ENCODE results near the gene NPSR1.
A peak's percentile ranks its signal among the peaks of the same experiment; 100 is the strongest.
"Not testable (repeated sequence)": the region's sequence is repeated elsewhere in the genome, so short reads cannot be mapped to it uniquely, and the experiment has no call there.

Gene NPSR1, protein sequence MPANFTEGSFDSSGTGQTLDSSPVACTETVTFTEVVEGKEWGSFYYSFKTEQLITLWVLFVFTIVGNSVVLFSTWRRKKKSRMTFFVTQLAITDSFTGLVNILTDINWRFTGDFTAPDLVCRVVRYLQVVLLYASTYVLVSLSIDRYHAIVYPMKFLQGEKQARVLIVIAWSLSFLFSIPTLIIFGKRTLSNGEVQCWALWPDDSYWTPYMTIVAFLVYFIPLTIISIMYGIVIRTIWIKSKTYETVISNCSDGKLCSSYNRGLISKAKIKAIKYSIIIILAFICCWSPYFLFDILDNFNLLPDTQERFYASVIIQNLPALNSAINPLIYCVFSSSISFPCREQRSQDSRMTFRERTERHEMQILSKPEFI

DNA sequence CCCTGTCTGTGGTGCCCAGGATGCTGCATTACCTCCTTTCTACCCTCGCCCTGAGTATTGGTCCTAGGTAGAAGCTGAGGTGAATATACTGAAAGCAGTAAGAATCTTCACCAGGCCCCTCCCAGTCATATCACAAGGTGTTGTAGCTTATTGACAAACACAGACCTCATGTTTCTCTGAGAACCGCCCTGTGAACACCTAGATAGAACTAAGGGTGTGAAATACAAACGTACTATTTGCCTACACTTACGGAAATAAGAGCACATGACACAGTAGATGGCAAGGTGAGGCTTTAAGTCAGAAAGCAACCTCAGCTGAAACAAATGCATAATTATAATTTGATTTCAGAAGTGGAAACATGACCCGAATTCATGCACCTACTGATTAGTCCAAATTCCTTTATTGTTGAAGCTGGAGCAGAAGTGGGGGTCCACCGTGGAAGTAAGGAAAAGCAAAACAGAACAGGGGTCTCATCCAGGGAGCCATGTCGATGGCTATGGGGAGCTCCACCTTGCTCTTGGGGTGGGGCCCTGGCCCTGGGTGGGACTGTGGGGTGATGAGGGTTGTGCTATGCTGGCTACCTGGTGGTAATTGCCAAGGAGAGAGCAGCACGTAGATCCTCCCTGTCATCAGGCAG, at the start of gene NPSR1:
Gene NPSR1 (plus strand): TSS at position 587 of the 637 bp plus-strand sequence. CDS start 195 bp downstream, outside the sequence.
- H3K36me3 ChIP-seq (ENCODE audit: control insufficient read depth, insufficient read depth, low read length, severe bottlenecking) = no peaks in the 10 kb centered on the region
- H3K4me3 ChIP-seq (ENCODE audit: low read length) = no peak within 1 kb of the TSS
- DNase-seq (ENCODE audit: low read depth) = no peak
- H3K4me1 ChIP-seq (ENCODE audit: control insufficient read depth, insufficient read depth, low read length) = peaks cover 5% of the 10 kb centered on the region
- no peak within 1 kb of the TSS for H3K9ac ChIP-seq (ENCODE audit: low read length)
- H3K9me3 ChIP-seq (ENCODE audit: control insufficient read depth, low read length) = no peaks in the 10 kb centered on the region
- peaks cover 12% of the 10 kb centered on the region for H3K27me3 ChIP-seq (replicated peaks; ENCODE audit: control insufficient read depth, insufficient read depth, low read length)

DNA sequence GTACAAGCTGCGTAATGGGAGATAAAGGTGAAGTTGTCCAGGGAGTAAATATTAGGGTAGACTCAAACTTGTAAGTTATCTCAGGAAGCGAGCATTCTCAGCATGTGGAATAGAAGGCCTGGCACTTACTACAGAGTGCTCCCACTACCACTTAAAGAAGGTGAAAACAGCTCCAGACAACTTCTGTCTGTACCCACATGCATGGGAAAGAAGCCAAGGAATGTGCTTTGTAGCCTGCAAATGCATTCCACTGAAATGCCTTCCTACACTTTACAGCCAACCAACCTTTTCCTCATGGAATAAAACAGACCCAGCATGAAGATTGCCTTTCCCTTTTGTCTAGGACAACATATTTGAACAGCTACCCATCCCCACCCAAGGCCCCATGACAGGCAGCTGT, 45.4 kb upstream of the NPSR1 start:
- no peaks in the 10 kb centered on the region for H3K4me1 ChIP-seq (ENCODE audit: control insufficient read depth, insufficient read depth, low read length)
- DNase-seq (ENCODE audit: low read depth) = peak; percentile 25
- H3K27me3 ChIP-seq (replicated peaks; ENCODE audit: control insufficient read depth, insufficient read depth, low read length) = no peaks in the 10 kb centered on the region
- H3K9ac ChIP-seq (ENCODE audit: low read length) = no peak overlapping the region
- H3K9me3 ChIP-seq (ENCODE audit: control insufficient read depth, low read length) = peaks cover 7% of the 10 kb centered on the region
- H3K4me3 ChIP-seq (ENCODE audit: low read length) = no peak overlapping the region
- H3K36me3 ChIP-seq (ENCODE audit: control insufficient read depth, insufficient read depth, low read length, severe bottlenecking) = no peaks in the 10 kb centered on the region

DNA sequence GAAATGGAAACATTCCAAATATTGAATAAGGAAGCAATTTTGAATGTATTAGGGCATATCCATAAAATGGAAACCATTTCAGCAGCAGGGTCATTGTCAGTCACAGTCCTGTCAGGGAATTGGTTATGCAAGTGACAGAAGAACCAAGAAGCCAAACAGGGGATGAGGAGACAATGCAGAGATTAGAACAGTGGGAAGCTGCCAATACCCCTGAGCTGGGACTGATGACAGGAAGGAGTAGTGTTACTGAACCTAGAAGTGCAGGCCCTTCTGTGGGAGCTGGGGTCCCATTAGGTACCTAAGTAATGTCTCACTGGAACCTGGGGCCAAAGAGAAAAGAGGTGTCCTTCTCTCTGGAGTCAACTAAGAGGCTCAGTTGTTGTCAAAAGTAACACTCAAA, 37.6 kb upstream of the NPSR1 start:
- no peaks in the 10 kb centered on the region for H3K36me3 ChIP-seq (ENCODE audit: control insufficient read depth, insufficient read depth, low read length, severe bottlenecking)
- H3K27me3 ChIP-seq (replicated peaks; ENCODE audit: control insufficient read depth, insufficient read depth, low read length) = no peaks in the 10 kb centered on the region
- no peak overlapping the region for H3K9ac ChIP-seq (ENCODE audit: low read length)
- no peak for DNase-seq (ENCODE audit: low read depth)
- no peaks in the 10 kb centered on the region for H3K4me1 ChIP-seq (ENCODE audit: control insufficient read depth, insufficient read depth, low read length)
- H3K4me3 ChIP-seq (ENCODE audit: low read length) = no peak overlapping the region
- H3K9me3 ChIP-seq (ENCODE audit: control insufficient read depth, low read length) = no peaks in the 10 kb centered on the region

DNA sequence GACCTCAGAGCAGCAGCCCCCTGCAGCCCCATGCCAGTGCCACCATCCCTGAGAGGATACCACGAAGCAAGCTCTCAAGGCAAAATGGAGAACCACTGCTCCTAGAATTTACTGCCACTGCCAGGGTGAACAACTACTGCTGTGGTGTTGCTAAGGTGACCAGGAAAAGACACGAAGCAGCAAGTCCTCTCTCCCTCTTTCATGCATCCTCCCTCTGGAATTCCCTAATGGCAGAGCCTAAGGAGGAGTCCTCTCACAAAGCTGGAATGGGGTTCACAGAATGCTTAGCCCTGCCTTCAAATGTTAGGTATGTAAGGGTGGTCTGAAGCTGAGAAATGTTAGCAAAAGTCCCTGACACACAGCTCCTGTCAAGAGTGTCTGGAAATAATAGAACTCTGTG, 35.8 kb upstream of the NPSR1 start:
- Histone ChIP-seq H3K4me3 (ENCODE audit: low read length) (no peak overlapping the region), H3K9me3 (ENCODE audit: control insufficient read depth, low read length) (no peaks in the 10 kb centered on the region), H3K27me3 (replicated peaks; ENCODE audit: control insufficient read depth, insufficient read depth, low read length) (no peaks in the 10 kb centered on the region), H3K9ac (ENCODE audit: low read length) (no peak overlapping the region), H3K4me1 (ENCODE audit: control insufficient read depth, insufficient read depth, low read length) (no peaks in the 10 kb centered on the region), H3K36me3 (ENCODE audit: control insufficient read depth, insufficient read depth, low read length, severe bottlenecking) (no peaks in the 10 kb centered on the region)
- DNase-seq (ENCODE audit: low read depth) = no peak

DNA sequence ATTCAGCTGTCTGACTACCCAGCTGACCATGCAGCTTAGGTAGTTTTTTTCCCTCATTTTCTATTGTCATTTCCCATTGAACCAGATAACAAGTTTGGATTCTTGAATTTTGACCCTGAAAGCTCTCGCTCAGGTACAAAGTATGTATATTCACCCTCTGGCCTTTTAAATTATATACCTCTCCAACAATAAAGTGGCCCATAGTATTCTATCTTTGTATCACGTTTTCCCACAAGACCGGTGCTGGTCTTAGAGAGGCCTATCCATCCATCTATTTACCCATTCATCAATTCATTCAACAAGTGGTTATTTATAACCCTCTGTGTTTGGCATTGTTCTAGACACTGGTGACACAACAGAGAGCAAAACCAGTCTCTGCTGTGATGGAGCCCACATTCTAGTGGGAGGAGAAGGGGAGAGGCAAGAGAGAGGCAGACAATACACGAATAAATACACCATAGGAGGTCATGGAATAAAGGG, 35.2 kb upstream of the NPSR1 start:
- Histone ChIP-seq H3K9me3 (ENCODE audit: control insufficient read depth, low read length) (no peaks in the 10 kb centered on the region), H3K27me3 (replicated peaks; ENCODE audit: control insufficient read depth, insufficient read depth, low read length) (no peaks in the 10 kb centered on the region), H3K4me1 (ENCODE audit: control insufficient read depth, insufficient read depth, low read length) (no peaks in the 10 kb centered on the region), H3K4me3 (ENCODE audit: low read length) (no peak overlapping the region), H3K36me3 (ENCODE audit: control insufficient read depth, insufficient read depth, low read length, severe bottlenecking) (no peaks in the 10 kb centered on the region), H3K9ac (ENCODE audit: low read length) (no peak overlapping the region)
- DNase-seq (ENCODE audit: low read depth) = no peak

DNA sequence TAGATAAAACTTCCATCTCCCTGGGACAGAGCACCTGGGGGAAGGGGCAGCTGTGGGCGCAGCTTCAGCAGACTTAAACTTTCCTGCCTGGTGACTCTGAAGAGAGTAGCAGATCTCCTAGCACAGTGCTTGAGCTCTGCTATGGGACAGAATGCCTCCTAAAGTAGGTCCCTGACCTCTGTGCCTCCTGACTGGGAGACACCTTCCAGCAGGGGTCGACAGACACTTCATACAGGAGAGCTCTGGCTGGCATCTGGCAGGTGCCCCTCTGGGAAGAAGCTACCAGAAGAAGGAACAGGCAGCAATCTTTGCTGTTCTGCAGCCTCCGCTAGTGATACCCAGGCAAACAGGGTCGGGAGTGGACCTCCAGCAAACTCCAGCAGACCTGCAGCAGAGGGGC, 29.4 kb upstream of the NPSR1 start:
- DNase-seq (ENCODE audit: low read depth); H3K9me3 ChIP-seq (ENCODE audit: control insufficient read depth, low read length); H3K4me3 ChIP-seq (ENCODE audit: low read length); H3K27me3 ChIP-seq (replicated peaks; ENCODE audit: control insufficient read depth, insufficient read depth, low read length); H3K9ac ChIP-seq (ENCODE audit: low read length); H3K4me1 ChIP-seq (ENCODE audit: control insufficient read depth, insufficient read depth, low read length); H3K36me3 ChIP-seq (ENCODE audit: control insufficient read depth, insufficient read depth, low read length, severe bottlenecking): not testable (repeated sequence)

DNA sequence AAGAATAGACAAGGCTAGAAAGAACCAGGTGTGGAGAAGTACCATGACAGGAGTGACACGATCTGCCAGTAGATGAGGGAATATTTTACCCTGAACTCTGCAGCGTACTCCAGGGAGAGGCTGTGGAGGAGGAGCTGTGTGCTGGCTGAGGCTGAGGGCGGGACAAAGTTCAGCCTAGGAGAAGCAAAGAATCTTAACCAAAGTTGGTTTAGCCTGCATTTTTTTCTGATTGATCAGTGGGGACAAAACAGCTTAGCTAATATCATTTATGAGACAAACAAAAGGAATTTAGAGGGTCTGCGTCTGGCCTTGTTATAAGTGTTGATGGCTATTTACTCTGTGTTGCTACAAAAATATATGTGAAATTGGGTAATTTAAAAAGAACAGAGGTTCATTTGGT, 5.2 kb upstream of the NPSR1 start:
- peaks cover 13% of the 10 kb centered on the region for H3K9me3 ChIP-seq (ENCODE audit: control insufficient read depth, low read length)
- H3K9ac ChIP-seq (ENCODE audit: low read length) = no peak overlapping the region
- no peaks in the 10 kb centered on the region for H3K36me3 ChIP-seq (ENCODE audit: control insufficient read depth, insufficient read depth, low read length, severe bottlenecking)
- H3K4me3 ChIP-seq (ENCODE audit: low read length) = no peak overlapping the region
- H3K27me3 ChIP-seq (replicated peaks; ENCODE audit: control insufficient read depth, insufficient read depth, low read length) = no peaks in the 10 kb centered on the region
- no peak for DNase-seq (ENCODE audit: low read depth)
- H3K4me1 ChIP-seq (ENCODE audit: control insufficient read depth, insufficient read depth, low read length) = peaks cover 8% of the 10 kb centered on the region

DNA sequence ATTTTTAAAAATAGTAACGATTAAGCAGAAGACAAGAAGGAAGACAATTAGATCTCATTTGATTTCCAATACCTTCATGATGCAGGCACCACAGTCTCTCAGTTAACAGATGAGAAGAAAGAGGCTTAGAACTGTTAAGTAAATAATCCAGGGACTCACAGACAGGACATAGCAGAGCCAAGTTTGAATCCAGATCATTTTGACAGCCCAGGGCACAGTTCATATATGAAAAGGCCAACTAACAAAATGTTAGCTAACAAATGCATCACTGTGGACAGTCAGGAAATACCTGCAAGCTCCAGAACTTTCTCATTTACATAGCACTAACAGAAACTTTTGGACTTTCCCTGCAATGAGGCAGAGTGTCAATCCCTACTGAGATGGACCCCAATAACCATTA, 4.2 kb upstream of the NPSR1 start:
- Histone ChIP-seq H3K9ac (ENCODE audit: low read length) (no peak overlapping the region), H3K4me3 (ENCODE audit: low read length) (no peak overlapping the region), H3K4me1 (ENCODE audit: control insufficient read depth, insufficient read depth, low read length) (peaks cover 8% of the 10 kb centered on the region), H3K36me3 (ENCODE audit: control insufficient read depth, insufficient read depth, low read length, severe bottlenecking) (no peaks in the 10 kb centered on the region), H3K9me3 (ENCODE audit: control insufficient read depth, low read length) (peaks cover 13% of the 10 kb centered on the region), H3K27me3 (replicated peaks; ENCODE audit: control insufficient read depth, insufficient read depth, low read length) (peaks cover 6% of the 10 kb centered on the region)
- no peak for DNase-seq (ENCODE audit: low read depth)

DNA sequence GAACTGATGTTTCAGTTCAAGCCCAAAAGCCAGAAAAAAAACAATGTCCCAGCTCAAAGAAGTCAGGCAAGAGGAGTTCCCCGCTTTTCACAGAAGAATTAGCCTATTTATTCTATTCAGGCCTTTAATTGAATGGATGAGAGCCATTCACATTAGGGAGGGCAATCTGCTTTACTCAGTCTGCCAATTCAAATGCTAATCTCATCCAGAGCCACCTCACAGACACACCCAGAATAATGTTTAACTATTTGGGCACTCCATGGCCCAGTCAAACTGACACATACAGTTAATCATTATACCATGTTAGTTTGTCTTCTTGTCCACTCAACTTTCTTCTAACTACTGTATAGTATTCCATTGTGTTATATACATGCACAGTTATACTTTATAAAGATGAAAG, 2.6 kb upstream of the NPSR1 start:
- Histone ChIP-seq H3K27me3 (replicated peaks; ENCODE audit: control insufficient read depth, insufficient read depth, low read length) (peaks cover 7% of the 10 kb centered on the region), H3K9ac (ENCODE audit: low read length) (no peak overlapping the region), H3K4me1 (ENCODE audit: control insufficient read depth, insufficient read depth, low read length) (peaks cover 8% of the 10 kb centered on the region), H3K9me3 (ENCODE audit: control insufficient read depth, low read length) (peaks cover 7% of the 10 kb centered on the region), H3K36me3 (ENCODE audit: control insufficient read depth, insufficient read depth, low read length, severe bottlenecking) (no peaks in the 10 kb centered on the region), H3K4me3 (ENCODE audit: low read length) (no peak overlapping the region)
- no peak for DNase-seq (ENCODE audit: low read depth)

DNA sequence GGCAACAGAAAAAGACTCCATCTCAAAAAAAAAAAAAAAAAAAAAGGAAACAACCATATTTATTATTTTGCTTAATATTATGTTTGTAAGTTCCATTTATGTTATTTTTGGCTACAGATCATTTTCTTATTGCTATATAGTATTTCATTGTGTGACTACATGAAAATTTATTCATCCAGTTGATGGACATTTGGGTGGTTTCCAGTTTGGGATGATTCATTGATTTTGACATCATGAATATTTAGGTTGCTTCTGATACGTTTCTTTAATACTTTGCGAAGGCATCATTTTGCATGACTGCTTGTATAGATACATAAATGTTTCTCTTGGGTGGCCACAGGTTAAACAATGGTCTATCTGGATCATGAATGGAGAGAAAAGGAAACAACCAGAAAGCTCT, 2.0 kb upstream of the NPSR1 start:
- no peaks in the 10 kb centered on the region for H3K9me3 ChIP-seq (ENCODE audit: control insufficient read depth, low read length)
- no peak overlapping the region for H3K9ac ChIP-seq (ENCODE audit: low read length)
- peaks cover 7% of the 10 kb centered on the region for H3K27me3 ChIP-seq (replicated peaks; ENCODE audit: control insufficient read depth, insufficient read depth, low read length)
- H3K4me3 ChIP-seq (ENCODE audit: low read length) = no peak overlapping the region
- H3K36me3 ChIP-seq (ENCODE audit: control insufficient read depth, insufficient read depth, low read length, severe bottlenecking) = no peaks in the 10 kb centered on the region
- H3K4me1 ChIP-seq (ENCODE audit: control insufficient read depth, insufficient read depth, low read length) = peaks cover 8% of the 10 kb centered on the region
- no peak for DNase-seq (ENCODE audit: low read depth)

DNA sequence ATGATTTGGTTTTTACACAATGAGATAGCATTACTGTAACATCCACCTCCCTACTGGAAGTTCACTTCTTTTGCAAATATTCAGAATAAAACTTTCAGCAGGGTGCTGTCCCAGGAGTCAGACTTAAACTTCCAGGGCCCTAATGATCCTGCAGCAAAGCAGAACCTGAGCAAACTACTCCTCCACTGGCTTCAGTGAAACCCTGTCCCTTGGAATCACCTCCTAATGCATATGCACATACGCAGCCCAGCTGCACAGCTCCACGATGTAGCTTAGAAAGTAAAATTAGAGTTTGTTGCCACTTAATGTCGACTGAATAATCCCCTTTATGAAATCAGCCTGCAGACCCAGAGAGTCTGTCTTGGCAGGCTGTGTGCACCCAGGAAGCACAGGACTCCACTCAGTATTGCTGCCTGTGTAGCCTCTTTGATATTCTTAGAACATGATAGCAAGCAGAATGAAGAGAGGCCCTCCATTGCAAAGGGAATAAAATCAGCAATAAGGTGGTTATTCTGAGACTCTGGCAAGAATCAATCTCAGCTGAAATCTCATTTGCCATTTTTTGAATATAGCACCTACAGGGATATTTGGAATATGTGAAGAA, 1.6 kb downstream of the NPSR1 start:
- no peaks in the 10 kb centered on the region for H3K9me3 ChIP-seq (ENCODE audit: control insufficient read depth, low read length)
- H3K9ac ChIP-seq (ENCODE audit: low read length) = no peak overlapping the region
- H3K4me1 ChIP-seq (ENCODE audit: control insufficient read depth, insufficient read depth, low read length) = no peaks in the 10 kb centered on the region
- DNase-seq (ENCODE audit: low read depth) = no peak
- H3K4me3 ChIP-seq (ENCODE audit: low read length) = no peak overlapping the region
- H3K36me3 ChIP-seq (ENCODE audit: control insufficient read depth, insufficient read depth, low read length, severe bottlenecking) = no peaks in the 10 kb centered on the region
- H3K27me3 ChIP-seq (replicated peaks; ENCODE audit: control insufficient read depth, insufficient read depth, low read length) = peaks cover 13% of the 10 kb centered on the region
